ENCODE measurements around the gene ATE1. TPM values are rescaled to one million over a fixed set of nuclear protein-coding genes. Genes with fewer than 3 reads are reported as not detected.

The ATE1 gene
- total RNA-seq, 1 donor from 2014 or later: 24.2 TPM

- Mint-ChIP-seq H3K36me3 (ENCODE audit: low read depth) (peaks cover 9% of the 10 kb centered on the region), H3K9me3 (ENCODE audit: low read depth) (peaks cover 3% of the 10 kb centered on the region), H3K27me3 (ENCODE audit: low read depth) (no peaks in the 10 kb centered on the region), H3K4me1 (ENCODE audit: low read depth) (no peaks in the 10 kb centered on the region), H3K4me3 (ENCODE audit: unreplicated experiment) (no peak overlapping the region), H3K27ac (ENCODE audit: unreplicated experiment) (no peak overlapping the region)
- no peak for DNase-seq (ENCODE audit: low spot score)
- TF ChIP-seq CTCF (IDR thresholded peaks at IDR 0.05): no peak
Observed at GRCh38 chr10:121860810-121861209, 67.0 kb downstream of the ATE1 start.

- Mint-ChIP-seq H3K9me3 (ENCODE audit: low read depth) (peaks cover 3% of the 10 kb centered on the region), H3K36me3 (ENCODE audit: low read depth) (peaks cover 15% of the 10 kb centered on the region)
Observed at GRCh38 chr10:121854809-121855445, 72.9 kb downstream of the ATE1 start.

GRCh38 chr10:121853950-121854349 lies 73.9 kb downstream of the ATE1 start:
- H3K4me3 Mint-ChIP-seq (ENCODE audit: unreplicated experiment): no peak overlapping the region
- no peaks in the 10 kb centered on the region for H3K4me1 Mint-ChIP-seq (ENCODE audit: low read depth)
- no peaks in the 10 kb centered on the region for H3K27me3 Mint-ChIP-seq (ENCODE audit: low read depth)
- no peak for DNase-seq (ENCODE audit: low spot score)
- H3K9me3 Mint-ChIP-seq (ENCODE audit: low read depth): peaks cover 3% of the 10 kb centered on the region
- H3K27ac Mint-ChIP-seq (ENCODE audit: unreplicated experiment): no peak overlapping the region
- H3K36me3 Mint-ChIP-seq (ENCODE audit: low read depth): peaks cover 18% of the 10 kb centered on the region
- no peak for TF ChIP-seq CTCF (IDR thresholded peaks at IDR 0.05)

More at GRCh38 chr10:121854809-121855445, 72.9 kb downstream of the ATE1 start:
- no peak for DNase-seq (ENCODE audit: low spot score)
- no peak for TF ChIP-seq CTCF (IDR thresholded peaks at IDR 0.05)
- no peak overlapping the region for H3K4me3 Mint-ChIP-seq (ENCODE audit: unreplicated experiment)
- no peaks in the 10 kb centered on the region for H3K4me1 Mint-ChIP-seq (ENCODE audit: low read depth)
- no peaks in the 10 kb centered on the region for H3K27me3 Mint-ChIP-seq (ENCODE audit: low read depth)
- no peak overlapping the region for H3K27ac Mint-ChIP-seq (ENCODE audit: unreplicated experiment)

- Mint-ChIP-seq H3K4me1 (ENCODE audit: low read depth) (no peaks in the 10 kb centered on the region), H3K4me3 (ENCODE audit: unreplicated experiment) (no peak overlapping the region), H3K36me3 (ENCODE audit: low read depth) (peaks cover 12% of the 10 kb centered on the region), H3K27me3 (ENCODE audit: low read depth) (no peaks in the 10 kb centered on the region), H3K27ac (ENCODE audit: unreplicated experiment) (no peak overlapping the region), H3K9me3 (ENCODE audit: low read depth) (no peaks in the 10 kb centered on the region)
- TF ChIP-seq CTCF (IDR thresholded peaks at IDR 0.05): no peak
- DNase-seq (ENCODE audit: low spot score): no peak
Observed at GRCh38 chr10:121851786-121852185, 76.0 kb downstream of the ATE1 start.

GRCh38 chr10:121848082-121848481 lies 79.7 kb downstream of the ATE1 start:
- H3K27ac Mint-ChIP-seq (ENCODE audit: unreplicated experiment): no peak overlapping the region
- no peak for DNase-seq (ENCODE audit: low spot score)
- peaks cover 17% of the 10 kb centered on the region for H3K36me3 Mint-ChIP-seq (ENCODE audit: low read depth)
- no peak overlapping the region for H3K4me3 Mint-ChIP-seq (ENCODE audit: unreplicated experiment)
- TF ChIP-seq CTCF (IDR thresholded peaks at IDR 0.05): no peak
- H3K9me3 Mint-ChIP-seq (ENCODE audit: low read depth): no peaks in the 10 kb centered on the region
- H3K27me3 Mint-ChIP-seq (ENCODE audit: low read depth): no peaks in the 10 kb centered on the region
- H3K4me1 Mint-ChIP-seq (ENCODE audit: low read depth): no peaks in the 10 kb centered on the region

Measured in chondrocyte (in vitro differentiated cells).